CD14-positive monocyte (primary cell): Measurements from ENCODE around the gene HGFAC. TPM values are rescaled to one million over a fixed set of nuclear protein-coding genes. Genes with fewer than 3 reads are reported as not detected.

Source experiments
- DNase-seq, 3 donors: peaks; one replicate each; pipeline ENCODE4 v3.0.0-alpha.2; 2011 to 2022
- H2AFZ ChIP-seq: 2 replicates; pipeline ENCODE4 v1.6.0; 2012; ENCODE audit warnings: mild to moderate bottlenecking, low read depth, low read length, inconsistent platforms; ENCODE audit not compliant: insufficient read depth, poor library complexity, severe bottlenecking
- H3K27ac ChIP-seq, 2 donors: 1 replicate in 1 of 2; 2 replicates in 1 of 2; pipeline ENCODE4 v1.5.1; 2012 to 2013; ENCODE audit warnings: low read length in 2 of 2, control low read depth in 1 of 2, inconsistent platforms in 1 of 2, low read depth in 1 of 2, mild to moderate bottlenecking in 1 of 2
- H3K27me3 ChIP-seq, 2 donors: one replicate each; pipeline versions ENCODE4 v1.6.0 to v1.6.1; 2011 to 2013; ENCODE audit warnings: low read length in 2 of 2; ENCODE audit not compliant: control insufficient read depth in 2 of 2, insufficient read depth in 2 of 2
- H3K36me3 ChIP-seq, 2 donors: replicated peaks in 1 of 2; 1 replicate in 1 of 2; 2 replicates in 1 of 2; pipeline versions ENCODE4 v1.5.1 to v1.6.1; 2012 to 2013; ENCODE audit warnings: low read length in 2 of 2, control low read depth in 1 of 2, inconsistent platforms in 1 of 2, mild to moderate bottlenecking in 1 of 2; ENCODE audit not compliant: insufficient read depth in 2 of 2, control insufficient read depth in 1 of 2
- H3K4me1 ChIP-seq, 2 donors: 1 replicate in 1 of 2; 2 replicates in 1 of 2; pipeline versions ENCODE4 v1.5.1 to v1.6.1; 2012 to 2013; ENCODE audit warnings: low read length in 2 of 2, control low read depth in 1 of 2, inconsistent platforms in 1 of 2, mild to moderate bottlenecking in 1 of 2, moderate library complexity in 1 of 2; ENCODE audit not compliant: insufficient read depth in 2 of 2, control insufficient read depth in 1 of 2
- H3K4me2 ChIP-seq: replicated peaks from 2 replicates; pipeline ENCODE3; 2012; ENCODE audit warnings: low read length, moderate library complexity, mild to moderate bottlenecking; ENCODE audit not compliant: poor library complexity, severe bottlenecking; ENCODE audit errors: extremely low read depth
- H3K4me3 ChIP-seq, 3 experiments: fragments of 200-600 bp in 1 of 3; sonication (generic) in 1 of 3; replicated peaks in 1 of 3; 1 replicate in 2 of 3; 2 replicates in 1 of 3; pipeline ENCODE4 v1.5.1; 2011 to 2013; ENCODE audit warnings: low read length in 3 of 3, mild to moderate bottlenecking in 3 of 3, control low read depth in 2 of 3, low read depth in 2 of 3, inconsistent platforms in 1 of 3, moderate library complexity in 1 of 3
- H3K79me2 ChIP-seq: 2 replicates; pipeline ENCODE4 v1.6.0; 2012; ENCODE audit warnings: mild to moderate bottlenecking, control low read depth, inconsistent platforms, low read length, moderate library complexity; ENCODE audit not compliant: insufficient read depth
- H3K9ac ChIP-seq: 2 replicates; pipeline ENCODE4 v1.6.0; 2017; ENCODE audit warnings: low read length, mild to moderate bottlenecking; ENCODE audit not compliant: insufficient read depth, poor library complexity, severe bottlenecking
- H3K9me3 ChIP-seq, 2 donors: replicated peaks in 1 of 2; 1 replicate in 1 of 2; 2 replicates in 1 of 2; pipeline versions ENCODE4 v1.5.1 to v1.6.1; 2012 to 2013; ENCODE audit warnings: low read length in 2 of 2, control low read depth in 1 of 2; ENCODE audit not compliant: control insufficient read depth in 1 of 2, insufficient read depth in 1 of 2
- H4K20me1 ChIP-seq: 2 replicates; pipeline ENCODE4 v1.6.0; 2012; ENCODE audit warnings: mild to moderate bottlenecking, low read length, control low read depth, moderate library complexity; ENCODE audit not compliant: insufficient read depth
- H3K27ac Mint-ChIP-seq, 7 donors: one replicate each; pipeline ENCODE4 v1.8.0; 2020; ENCODE audit warnings: mild to moderate bottlenecking in 7 of 7, mixed read lengths in 7 of 7, moderate library complexity in 6 of 7, inconsistent platforms in 2 of 7
- H3K27me3 Mint-ChIP-seq, 3 donors: one replicate each; pipeline ENCODE4 v1.8.0; 2021 to 2022; ENCODE audit warnings: low read depth in 3 of 3, mild to moderate bottlenecking in 3 of 3, mixed read lengths in 3 of 3, moderate library complexity in 3 of 3, inconsistent platforms in 1 of 3
- H3K36me3 Mint-ChIP-seq, 2 donors: one replicate each; pipeline ENCODE4 v1.8.0; 2020; ENCODE audit warnings: mixed read lengths in 2 of 2, inconsistent platforms in 1 of 2, mild to moderate bottlenecking in 1 of 2
- H3K4me1 Mint-ChIP-seq: one replicate; pipeline ENCODE4 v1.8.0; 2020; ENCODE audit warnings: mild to moderate bottlenecking, mixed read lengths
- H3K4me3 Mint-ChIP-seq, 2 donors: one replicate each; pipeline ENCODE4 v1.8.0; 2020; ENCODE audit warnings: mild to moderate bottlenecking in 2 of 2, mixed read lengths in 2 of 2, moderate library complexity in 1 of 2
- H3K9me3 Mint-ChIP-seq, 7 donors: one replicate each; pipeline ENCODE4 v1.8.0; 2020 to 2022; ENCODE audit warnings: mixed read lengths in 7 of 7, mild to moderate bottlenecking in 6 of 7, moderate library complexity in 6 of 7, inconsistent platforms in 2 of 7
- WGBS: methylation state at CpG from one replicate; pipeline ENCODE4 v1.1.5; 2013; ENCODE audit warnings: missing lambda C conversion rate; ENCODE audit not compliant: insufficient coverage; 5-methylcytosine and 5-hydroxymethylcytosine counted together
- intact Hi-C, 2 donors: fragments of 100-400 bp; cut with micrococcal nuclease; formaldehyde crosslinking; loops; one replicate each; pipeline versions ENCODE4 v1.15.0 to v1.15.1; 2023
- polyA plus RNA-seq, 3 donors: library from polyadenylated mRNA; depleted of rRNA in 1 of 3; unstranded in 2 of 3; stranded (reverse) in 1 of 3; fragments of 300-500 nt in 2 of 3; fragments of >200 nt in 1 of 3; fragmentation: Illumina TruSeq in 2 of 3; gene quantifications; 1 replicate in 2 of 3; 2 replicates in 1 of 3; pipeline ENCODE4 v1.2.3, GENCODE V29; 2012 to 2021
- TF ChIP-seq, protein P1 (sequence below): fragments of 200-600 bp; IDR thresholded peaks from one replicate; pipeline ENCODE4 v1.8.0; 2022; ENCODE audit warnings: antibody characterized with exemption, mild to moderate bottlenecking

Gene HGFAC
- polyA plus RNA-seq, 3 donors, result 0.17 TPM; not detected in 2

DNA sequence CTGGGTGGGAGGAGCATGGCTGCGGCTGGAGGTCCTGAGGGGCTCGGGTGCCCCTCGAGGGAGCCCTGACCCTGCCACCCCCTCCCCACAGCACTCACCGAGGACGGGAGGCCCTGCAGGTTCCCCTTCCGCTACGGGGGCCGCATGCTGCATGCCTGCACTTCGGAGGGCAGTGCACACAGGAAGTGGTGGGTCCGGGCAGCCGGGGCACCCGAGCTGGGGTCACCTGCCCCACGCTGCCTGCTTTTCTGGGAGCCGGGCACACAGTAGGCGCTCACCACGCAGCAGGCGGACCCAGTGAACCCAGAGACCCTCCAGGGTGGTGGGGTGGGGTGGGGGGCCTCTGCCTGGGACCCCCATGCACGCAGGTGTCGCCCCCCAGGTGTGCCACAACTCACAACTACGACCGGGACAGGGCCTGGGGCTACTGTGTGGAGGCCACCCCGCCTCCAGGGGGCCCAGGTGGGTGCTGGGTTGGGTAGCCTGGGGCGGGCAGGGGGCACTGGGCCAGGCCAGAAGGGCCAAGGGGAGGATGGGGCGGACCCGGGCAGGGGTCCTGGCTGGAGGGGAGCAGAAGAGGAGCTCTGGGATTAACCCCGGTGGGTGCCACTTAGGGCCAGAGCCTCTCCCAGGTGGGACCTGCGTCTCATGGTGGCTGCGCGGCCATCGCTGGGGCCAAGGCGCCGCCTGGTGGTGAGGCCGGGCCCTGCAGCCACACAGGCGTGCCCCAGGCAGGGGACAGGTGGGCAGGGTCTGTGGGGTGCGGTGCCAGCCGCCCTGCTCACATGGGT lies 1.4 kb downstream of the HGFAC start:
- Histone ChIP-seq H3K4me1 (peaks cover 5 to 6% of the 10 kb centered on the region in 2 donors), H3K27ac (no peak overlapping the region), H2AFZ (peak overlapping the region; percentile 50), H3K4me3 (no peak overlapping the region), H3K27me3 (no peaks in the 10 kb centered on the region), H3K9ac (no peak overlapping the region), H3K36me3 (no peaks in the 10 kb centered on the region), H3K4me2 (no peak overlapping the region), H3K79me2 (no peaks in the 10 kb centered on the region), H4K20me1 (no peaks in the 10 kb centered on the region), H3K9me3 (no peaks in the 10 kb centered on the region)
- peaks cover 0 to 3% (median 1%) of the 10 kb centered on the region in 3 donors for H3K27me3 Mint-ChIP-seq
- H3K27ac Mint-ChIP-seq, result no peak overlapping the region
- intact Hi-C loops, result loop anchor here (1.0 to 10.0 kb wide), 4 partner anchors 97 to 251 kb away; no protein-coding TSS in a partner anchor
- 28% methylated on average over 28 of the region's 36 CpGs for WGBS
- peak; percentile 49 to 65 (median 58) for DNase-seq
- H3K4me3 Mint-ChIP-seq, result no peak overlapping the region
- peaks cover 0 to 3% (median 0%) of the 10 kb centered on the region in 7 donors for H3K9me3 Mint-ChIP-seq
- TF ChIP-seq, protein P1, sequence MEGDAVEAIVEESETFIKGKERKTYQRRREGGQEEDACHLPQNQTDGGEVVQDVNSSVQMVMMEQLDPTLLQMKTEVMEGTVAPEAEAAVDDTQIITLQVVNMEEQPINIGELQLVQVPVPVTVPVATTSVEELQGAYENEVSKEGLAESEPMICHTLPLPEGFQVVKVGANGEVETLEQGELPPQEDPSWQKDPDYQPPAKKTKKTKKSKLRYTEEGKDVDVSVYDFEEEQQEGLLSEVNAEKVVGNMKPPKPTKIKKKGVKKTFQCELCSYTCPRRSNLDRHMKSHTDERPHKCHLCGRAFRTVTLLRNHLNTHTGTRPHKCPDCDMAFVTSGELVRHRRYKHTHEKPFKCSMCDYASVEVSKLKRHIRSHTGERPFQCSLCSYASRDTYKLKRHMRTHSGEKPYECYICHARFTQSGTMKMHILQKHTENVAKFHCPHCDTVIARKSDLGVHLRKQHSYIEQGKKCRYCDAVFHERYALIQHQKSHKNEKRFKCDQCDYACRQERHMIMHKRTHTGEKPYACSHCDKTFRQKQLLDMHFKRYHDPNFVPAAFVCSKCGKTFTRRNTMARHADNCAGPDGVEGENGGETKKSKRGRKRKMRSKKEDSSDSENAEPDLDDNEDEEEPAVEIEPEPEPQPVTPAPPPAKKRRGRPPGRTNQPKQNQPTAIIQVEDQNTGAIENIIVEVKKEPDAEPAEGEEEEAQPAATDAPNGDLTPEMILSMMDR, result peak; percentile 100
- H3K36me3 Mint-ChIP-seq, result no peaks in the 10 kb centered on the region
- H3K4me1 Mint-ChIP-seq, result peaks cover 10% of the 10 kb centered on the region

GRCh38 chr4:3443750-3444309 lies 2.1 kb downstream of the HGFAC start:
- intact Hi-C loops, result loop anchor here (1.0 to 10.0 kb wide), 4 partner anchors 98 to 252 kb away; no protein-coding TSS in a partner anchor
- H3K27ac ChIP-seq, result no peak overlapping the region
- peaks cover 10% of the 10 kb centered on the region for H3K4me1 Mint-ChIP-seq
- no peak for DNase-seq
- WGBS, result 66% methylated on average over 15 of the region's 17 CpGs
- H3K9me3 Mint-ChIP-seq, result peaks cover 0 to 3% (median 0%) of the 10 kb centered on the region in 7 donors
- H4K20me1 ChIP-seq, result no peaks in the 10 kb centered on the region
- no peak overlapping the region for H3K4me2 ChIP-seq
- H3K36me3 Mint-ChIP-seq, result no peaks in the 10 kb centered on the region
- no peak overlapping the region for H3K4me3 ChIP-seq
- TF ChIP-seq, protein P1, result peak; percentile 74
- peaks cover 0 to 3% (median 1%) of the 10 kb centered on the region in 3 donors for H3K27me3 Mint-ChIP-seq
- H3K4me1 ChIP-seq, result peaks cover 5 to 6% of the 10 kb centered on the region in 2 donors
- no peaks in the 10 kb centered on the region for H3K36me3 ChIP-seq
- H3K9me3 ChIP-seq, result no peaks in the 10 kb centered on the region
- H3K27ac Mint-ChIP-seq, result no peak overlapping the region
- H3K79me2 ChIP-seq, result no peaks in the 10 kb centered on the region
- no peak overlapping the region for H3K4me3 Mint-ChIP-seq
- no peak overlapping the region for H3K9ac ChIP-seq
- H3K27me3 ChIP-seq, result no peaks in the 10 kb centered on the region
- peak overlapping the region; percentile 50 for H2AFZ ChIP-seq
